ENCODE data around the gene ENTPD7. TPM values are rescaled to one million over a fixed set of nuclear protein-coding genes. Genes with fewer than 3 reads are reported as not detected.
"Not testable (repeated sequence)": the region's sequence is repeated elsewhere in the genome, so short reads cannot be mapped to it uniquely, and the experiment has no call there.

Gene ENTPD7
- total RNA-seq, 1 experiment from 2014 or later: 7.4 TPM

DNA sequence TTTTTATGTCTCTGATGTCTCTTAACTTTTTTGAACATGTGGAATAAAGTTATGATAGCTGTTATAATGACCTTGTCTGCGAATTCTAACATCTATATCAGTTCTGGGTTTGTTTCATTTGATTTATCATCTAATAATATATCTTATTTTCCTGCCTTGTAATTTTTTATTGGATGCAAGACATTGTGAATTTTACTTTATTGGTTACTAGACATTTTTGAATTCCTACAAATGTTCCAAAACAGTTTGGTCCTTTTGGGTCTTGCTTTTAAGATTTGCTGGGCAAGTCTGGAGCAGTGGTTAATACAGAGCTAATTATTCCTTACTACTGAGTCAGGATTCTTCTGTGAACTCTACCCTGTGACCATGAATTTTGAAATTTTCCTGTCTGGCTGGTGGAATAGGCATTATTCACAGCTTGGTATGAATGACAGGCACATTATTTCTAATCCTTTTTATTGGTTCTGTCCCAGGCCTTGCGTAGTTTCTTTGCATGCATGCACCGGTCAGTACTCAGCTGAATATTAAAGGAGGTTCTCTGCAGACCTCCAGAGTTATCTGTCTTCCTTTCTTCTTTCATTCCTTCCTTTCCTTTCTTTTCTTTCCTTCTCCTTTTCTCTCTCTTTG, 81.7 kb downstream of the ENTPD7 start:
- H3K27ac Mint-ChIP-seq (ENCODE audit: unreplicated experiment): no peak overlapping the region
- H3K36me3 Mint-ChIP-seq (ENCODE audit: insufficient read depth, unreplicated experiment): peaks cover 14% of the 10 kb centered on the region
- TF ChIP-seq, protein P1, sequence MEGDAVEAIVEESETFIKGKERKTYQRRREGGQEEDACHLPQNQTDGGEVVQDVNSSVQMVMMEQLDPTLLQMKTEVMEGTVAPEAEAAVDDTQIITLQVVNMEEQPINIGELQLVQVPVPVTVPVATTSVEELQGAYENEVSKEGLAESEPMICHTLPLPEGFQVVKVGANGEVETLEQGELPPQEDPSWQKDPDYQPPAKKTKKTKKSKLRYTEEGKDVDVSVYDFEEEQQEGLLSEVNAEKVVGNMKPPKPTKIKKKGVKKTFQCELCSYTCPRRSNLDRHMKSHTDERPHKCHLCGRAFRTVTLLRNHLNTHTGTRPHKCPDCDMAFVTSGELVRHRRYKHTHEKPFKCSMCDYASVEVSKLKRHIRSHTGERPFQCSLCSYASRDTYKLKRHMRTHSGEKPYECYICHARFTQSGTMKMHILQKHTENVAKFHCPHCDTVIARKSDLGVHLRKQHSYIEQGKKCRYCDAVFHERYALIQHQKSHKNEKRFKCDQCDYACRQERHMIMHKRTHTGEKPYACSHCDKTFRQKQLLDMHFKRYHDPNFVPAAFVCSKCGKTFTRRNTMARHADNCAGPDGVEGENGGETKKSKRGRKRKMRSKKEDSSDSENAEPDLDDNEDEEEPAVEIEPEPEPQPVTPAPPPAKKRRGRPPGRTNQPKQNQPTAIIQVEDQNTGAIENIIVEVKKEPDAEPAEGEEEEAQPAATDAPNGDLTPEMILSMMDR (IDR thresholded peaks at IDR 0.05; ENCODE audit: unreplicated experiment): no peak
- intact Hi-C loops (cut with micrococcal nuclease; ENCODE audit: unreplicated experiment): no loop called here
- H3K27me3 Mint-ChIP-seq (ENCODE audit: unreplicated experiment): no peaks in the 10 kb centered on the region
- CTCF ChIA-PET: no interaction called here
- no peak overlapping the region for H3K4me3 Mint-ChIP-seq (ENCODE audit: low read depth, unreplicated experiment)
- DNase-seq: no peak
- H3K4me1 Mint-ChIP-seq (ENCODE audit: low read depth, unreplicated experiment): peaks cover 5% of the 10 kb centered on the region
- no TSS peak for BruUV-seq (replicated peaks)
- peaks cover 3% of the 10 kb centered on the region for H3K9me3 Mint-ChIP-seq (ENCODE audit: low read depth, unreplicated experiment)

DNA sequence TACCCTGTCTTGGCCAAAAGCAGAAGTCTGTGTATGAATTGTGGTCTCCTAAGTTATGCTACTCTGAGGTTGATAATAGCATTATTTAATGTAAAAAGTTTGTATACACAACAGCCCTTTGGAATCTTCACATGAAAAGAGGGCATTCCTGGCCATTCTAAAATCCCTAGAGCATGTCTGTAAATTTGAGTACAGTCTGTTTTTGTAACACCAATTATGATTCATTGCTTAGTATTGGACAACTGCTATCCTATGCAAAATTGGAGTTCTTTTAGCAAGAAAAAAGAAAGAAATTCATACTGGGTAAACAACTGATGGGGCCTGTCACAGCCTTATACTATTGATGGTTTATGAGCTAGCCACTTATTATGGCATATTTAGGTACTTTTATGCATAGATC, 82.9 kb downstream of the ENTPD7 start:
- peaks cover 14% of the 10 kb centered on the region for H3K36me3 Mint-ChIP-seq (ENCODE audit: insufficient read depth, unreplicated experiment)
- TF ChIP-seq, protein P1 (IDR thresholded peaks at IDR 0.05; ENCODE audit: unreplicated experiment): no peak
- no peak overlapping the region for H3K27ac Mint-ChIP-seq (ENCODE audit: unreplicated experiment)
- peaks cover 5% of the 10 kb centered on the region for H3K4me1 Mint-ChIP-seq (ENCODE audit: low read depth, unreplicated experiment)
- DNase-seq: no peak
- H3K9me3 Mint-ChIP-seq (ENCODE audit: low read depth, unreplicated experiment): peaks cover 3% of the 10 kb centered on the region
- no TSS peak for BruUV-seq (replicated peaks)
- no peak overlapping the region for H3K4me3 Mint-ChIP-seq (ENCODE audit: low read depth, unreplicated experiment)
- CTCF ChIA-PET: no interaction called here
- intact Hi-C loops (cut with micrococcal nuclease; ENCODE audit: unreplicated experiment): no loop called here
- no peaks in the 10 kb centered on the region for H3K27me3 Mint-ChIP-seq (ENCODE audit: unreplicated experiment)

DNA sequence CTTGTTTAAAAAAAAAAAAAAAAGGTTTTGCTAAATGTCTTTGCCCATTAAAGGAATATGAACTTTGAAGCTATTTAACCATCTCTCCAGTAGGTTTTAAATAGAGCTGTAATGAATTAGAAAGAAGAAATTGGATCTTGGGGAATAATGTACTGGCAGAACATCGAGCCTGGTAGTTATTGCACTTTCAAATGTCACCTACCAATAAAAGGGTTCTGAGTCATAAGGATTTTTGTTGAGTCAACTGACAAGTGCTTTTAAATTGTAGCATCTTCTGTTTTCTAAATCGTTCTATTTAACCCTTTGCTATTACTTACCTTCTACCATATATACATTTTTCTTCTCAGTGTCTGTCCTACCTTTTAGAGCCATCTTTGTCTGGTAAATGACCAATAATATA, 83.4 kb downstream of the ENTPD7 start:
- peaks cover 3% of the 10 kb centered on the region for H3K9me3 Mint-ChIP-seq (ENCODE audit: low read depth, unreplicated experiment)
- no peak overlapping the region for H3K4me3 Mint-ChIP-seq (ENCODE audit: low read depth, unreplicated experiment)
- H3K36me3 Mint-ChIP-seq (ENCODE audit: insufficient read depth, unreplicated experiment): peaks cover 14% of the 10 kb centered on the region
- intact Hi-C loops (cut with micrococcal nuclease; ENCODE audit: unreplicated experiment): no loop called here
- TF ChIP-seq, protein P1 (IDR thresholded peaks at IDR 0.05; ENCODE audit: unreplicated experiment): no peak
- no peaks in the 10 kb centered on the region for H3K27me3 Mint-ChIP-seq (ENCODE audit: unreplicated experiment)
- CTCF ChIA-PET: interaction anchor here (0.6 kb wide), 1 partner anchor 314 kb away, joined by 4 read pairs; no protein-coding TSS in a partner anchor
- BruUV-seq (replicated peaks): no TSS peak
- H3K27ac Mint-ChIP-seq (ENCODE audit: unreplicated experiment): no peak overlapping the region
- H3K4me1 Mint-ChIP-seq (ENCODE audit: low read depth, unreplicated experiment): peaks cover 5% of the 10 kb centered on the region
- no peak for DNase-seq

DNA sequence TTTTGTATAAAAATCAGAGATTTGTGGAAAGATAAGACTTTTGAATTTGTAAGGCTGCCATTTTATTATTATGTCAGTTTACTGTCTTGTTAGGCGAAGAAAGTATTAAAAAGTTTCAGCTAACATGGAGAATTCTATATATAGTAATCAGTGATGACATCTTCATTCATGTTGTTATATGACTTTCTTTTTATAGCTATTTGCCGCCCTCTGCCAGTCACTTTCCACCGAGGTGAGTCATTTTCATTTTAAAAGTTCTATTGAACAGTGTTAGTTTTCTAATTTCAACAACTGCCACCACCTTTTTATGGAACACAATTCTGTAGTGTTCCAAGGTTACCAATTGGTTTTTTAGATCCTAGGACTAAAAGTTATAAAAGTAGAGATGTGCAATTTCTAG, 84.5 kb downstream of the ENTPD7 start:
- Mint-ChIP-seq H3K4me3 (ENCODE audit: low read depth, unreplicated experiment) (no peak overlapping the region), H3K4me1 (ENCODE audit: low read depth, unreplicated experiment) (peaks cover 5% of the 10 kb centered on the region), H3K36me3 (ENCODE audit: insufficient read depth, unreplicated experiment) (peaks cover 14% of the 10 kb centered on the region), H3K27me3 (ENCODE audit: unreplicated experiment) (no peaks in the 10 kb centered on the region), H3K27ac (ENCODE audit: unreplicated experiment) (no peak overlapping the region), H3K9me3 (ENCODE audit: low read depth, unreplicated experiment) (peaks cover 3% of the 10 kb centered on the region)
- CTCF ChIA-PET: interaction anchor here (0.9 kb wide), 1 partner anchor 11 kb away, joined by 3 read pairs; no protein-coding TSS in a partner anchor
- BruUV-seq (replicated peaks): no TSS peak
- TF ChIP-seq, protein P1 (IDR thresholded peaks at IDR 0.05; ENCODE audit: unreplicated experiment): no peak
- intact Hi-C loops (cut with micrococcal nuclease; ENCODE audit: unreplicated experiment): no loop called here
- no peak for DNase-seq

DNA sequence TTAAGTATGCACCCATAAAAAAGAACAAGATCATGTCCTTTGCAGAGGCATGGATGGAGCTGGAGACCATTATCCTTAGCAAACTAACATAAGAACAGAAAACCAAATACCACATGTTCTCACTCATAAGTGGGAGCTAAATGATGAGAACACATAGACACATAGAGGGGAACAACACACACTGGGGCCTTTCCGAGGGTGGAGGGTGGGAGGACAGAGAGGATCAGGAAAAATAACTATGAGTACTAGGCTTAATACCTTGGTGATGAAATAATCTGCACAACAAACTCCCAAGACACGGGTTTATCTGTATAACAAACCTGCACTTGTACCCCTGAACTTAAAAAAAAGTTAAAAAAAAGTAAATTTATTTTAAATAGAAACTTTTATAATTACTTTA, 86.9 kb downstream of the ENTPD7 start:
- not testable (repeated sequence) for BruUV-seq (replicated peaks)

More for the DNA sequence above, 86.9 kb downstream of the ENTPD7 start:
- CTCF ChIA-PET; H3K36me3 Mint-ChIP-seq (ENCODE audit: insufficient read depth, unreplicated experiment); H3K4me1 Mint-ChIP-seq (ENCODE audit: low read depth, unreplicated experiment); DNase-seq; H3K9me3 Mint-ChIP-seq (ENCODE audit: low read depth, unreplicated experiment); H3K4me3 Mint-ChIP-seq (ENCODE audit: low read depth, unreplicated experiment); intact Hi-C loops (cut with micrococcal nuclease; ENCODE audit: unreplicated experiment); H3K27me3 Mint-ChIP-seq (ENCODE audit: unreplicated experiment); H3K27ac Mint-ChIP-seq (ENCODE audit: unreplicated experiment): not testable (repeated sequence)
